Ishikawa (cell line): ENCODE results near the gene ZMIZ1.

ENCODE experiments used
- CEBPB ChIP-seq: IDR thresholded peaks from 2 replicates; pipeline ENCODE4 v1.6.1; 2012
- CREB1 ChIP-seq: IDR thresholded peaks from 2 replicates; pipeline ENCODE4 v1.6.1; 2012; ENCODE audit warnings: low read depth
- EGR1 ChIP-seq: IDR thresholded peaks from 2 replicates; pipeline ENCODE4 v1.6.1; 2012
- EP300 ChIP-seq: IDR thresholded peaks from 2 replicates; pipeline ENCODE4 v1.6.1; 2012; ENCODE audit warnings: borderline replicate concordance
- MAX ChIP-seq: IDR thresholded peaks from 2 replicates; pipeline ENCODE4 v1.6.1; 2012
- RAD21 ChIP-seq: IDR thresholded peaks from 2 replicates; pipeline ENCODE4 v1.6.1; 2012; ENCODE audit warnings: low read depth
- REST ChIP-seq: IDR thresholded peaks from 2 replicates; pipeline ENCODE4 v1.6.1; 2012; ENCODE audit warnings: low read depth, mild to moderate bottlenecking
- TCF12 ChIP-seq: IDR thresholded peaks from 2 replicates; pipeline ENCODE4 v1.6.1; 2012; ENCODE audit warnings: low read depth
- TEAD4 ChIP-seq: IDR thresholded peaks from 2 replicates; pipeline ENCODE4 v1.6.1; 2012
- YY1 ChIP-seq: IDR thresholded peaks from 2 replicates; pipeline ENCODE4 v1.6.1; 2012; ENCODE audit warnings: low read depth
- ZBTB7A ChIP-seq: IDR thresholded peaks from 2 replicates; pipeline ENCODE4 v1.6.1; 2012; ENCODE audit warnings: low read depth

GRCh38 chr10:79316671-79317431 is 248.1 kb downstream of the ZMIZ1 start:
- TF ChIP-seq EGR1 (no peak), CEBPB (no peak), YY1 (no peak), MAX (0 out of 2 replicates have a peak, but pooled peaks have one; percentile 35), EP300 (no peak), TCF12 (no peak), REST (no peak), CREB1 (no peak), TEAD4 (no peak), RAD21 (no peak), ZBTB7A (no peak)
